Chondrocyte (in vitro differentiated cells): ENCODE results near the gene IRAG1. TPM values are rescaled to one million over a fixed set of nuclear protein-coding genes. Genes with fewer than 3 reads are reported as not detected.

Experiments used
- DNase-seq: peaks from one replicate; pipeline ENCODE4 v3.0.0; 2021; ENCODE audit warnings: mixed read lengths, low spot score
- H3K27ac Mint-ChIP-seq: one replicate; pipeline ENCODE4 v1.8.0; 2021; ENCODE audit warnings: mild to moderate bottlenecking, moderate library complexity, mixed read lengths; ENCODE audit not compliant: unreplicated experiment
- H3K27me3 Mint-ChIP-seq: 2 replicates; pipeline ENCODE4 v1.8.0; 2021; ENCODE audit warnings: low read depth, mixed read lengths
- H3K36me3 Mint-ChIP-seq: 2 replicates; pipeline ENCODE4 v1.8.0; 2021; ENCODE audit warnings: low read depth, mixed read lengths
- H3K4me1 Mint-ChIP-seq: 2 replicates; pipeline ENCODE4 v1.8.0; 2021; ENCODE audit warnings: low read depth, mild to moderate bottlenecking, mixed read lengths
- H3K4me3 Mint-ChIP-seq: one replicate; pipeline ENCODE4 v1.8.0; 2021; ENCODE audit warnings: mild to moderate bottlenecking, moderate library complexity, mixed read lengths; ENCODE audit not compliant: unreplicated experiment
- H3K9me3 Mint-ChIP-seq: 2 replicates; pipeline ENCODE4 v1.8.0; 2021; ENCODE audit warnings: low read depth, mixed read lengths
- CTCF ChIP-seq: fragments of 200-600 bp; sonication (generic); IDR thresholded peaks from 2 replicates; pipeline ENCODE4 v1.5.0; 2021; ENCODE audit warnings: antibody characterized with exemption, mild to moderate bottlenecking, moderate library complexity
- total RNA-seq: library from RNA; stranded (reverse); gene quantifications from 3 replicates; pipeline ENCODE4 v1.2.1, GENCODE V29; 2021

The IRAG1 gene
- total RNA-seq, 1 donor from 2014 or later, result 50.6 TPM

GRCh38 chr11:10679644-10680043 is 13.9 kb downstream of the IRAG1 start:
- no peaks in the 10 kb centered on the region for H3K27me3 Mint-ChIP-seq
- no peak for DNase-seq
- peaks cover 27% of the 10 kb centered on the region for H3K4me1 Mint-ChIP-seq
- no peak overlapping the region for H3K4me3 Mint-ChIP-seq
- H3K9me3 Mint-ChIP-seq, result no peaks in the 10 kb centered on the region
- TF ChIP-seq CTCF, result no peak
- peaks cover 10% of the 10 kb centered on the region for H3K36me3 Mint-ChIP-seq
- H3K27ac Mint-ChIP-seq, result no peak overlapping the region

DNA sequence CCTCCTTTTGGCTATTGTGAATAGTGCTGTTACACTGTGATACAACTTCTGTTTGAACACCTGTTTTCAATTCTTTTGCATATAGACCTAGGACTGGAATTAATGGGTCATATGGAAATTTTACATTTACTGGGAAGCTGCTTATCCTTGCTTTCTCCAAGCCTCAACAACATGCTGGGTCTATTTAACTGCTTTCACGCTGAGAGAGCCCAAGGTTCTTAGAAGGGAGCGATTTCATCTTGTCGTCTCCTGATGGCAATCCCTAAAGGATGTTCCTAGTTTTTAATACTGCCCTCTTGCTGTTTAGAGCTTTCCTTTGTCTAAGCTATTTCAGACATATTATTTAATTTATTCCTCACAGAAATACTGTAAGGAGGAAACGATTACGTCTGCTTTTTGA is 15.5 kb downstream of the IRAG1 start:
- H3K36me3 Mint-ChIP-seq, result peaks cover 10% of the 10 kb centered on the region
- TF ChIP-seq CTCF, result no peak
- DNase-seq, result no peak
- no peak overlapping the region for H3K27ac Mint-ChIP-seq
- H3K4me1 Mint-ChIP-seq, result peaks cover 42% of the 10 kb centered on the region
- no peaks in the 10 kb centered on the region for H3K27me3 Mint-ChIP-seq
- no peak overlapping the region for H3K4me3 Mint-ChIP-seq
- H3K9me3 Mint-ChIP-seq, result no peaks in the 10 kb centered on the region

GRCh38 chr11:10676919-10677318 is 16.6 kb downstream of the IRAG1 start:
- TF ChIP-seq CTCF, result no peak
- no peaks in the 10 kb centered on the region for H3K9me3 Mint-ChIP-seq
- H3K36me3 Mint-ChIP-seq, result peaks cover 10% of the 10 kb centered on the region
- H3K4me1 Mint-ChIP-seq, result peaks cover 44% of the 10 kb centered on the region
- peak overlapping the region; percentile 71 for H3K27ac Mint-ChIP-seq
- no peaks in the 10 kb centered on the region for H3K27me3 Mint-ChIP-seq
- no peak overlapping the region for H3K4me3 Mint-ChIP-seq
- DNase-seq, result no peak

DNA sequence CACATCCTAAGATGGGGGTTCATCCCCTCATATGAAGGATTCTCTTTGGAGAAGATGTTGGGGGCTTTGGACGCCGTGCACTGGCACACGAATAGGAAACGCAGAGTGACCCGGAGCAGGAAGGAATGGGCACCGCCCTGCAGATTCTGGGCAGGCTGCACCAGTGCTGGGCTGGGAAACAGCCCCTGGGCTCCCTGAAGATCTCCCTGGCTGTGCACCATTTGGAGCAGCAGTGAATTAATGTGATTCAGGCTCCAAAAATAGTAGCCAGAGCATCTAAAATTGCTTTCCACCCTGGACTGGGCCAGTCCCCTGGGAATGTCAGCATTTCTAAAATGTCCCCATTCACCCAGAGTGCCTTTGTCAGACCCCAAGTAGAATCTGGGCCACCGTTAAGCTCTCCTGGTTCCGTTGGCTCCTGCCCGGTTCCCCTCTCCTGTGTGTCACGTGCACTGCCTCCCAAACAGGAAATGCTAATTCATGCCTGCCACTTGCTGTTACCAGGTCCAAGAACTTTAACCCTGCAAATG is 18.6 kb downstream of the IRAG1 start:
- no peak for DNase-seq
- TF ChIP-seq CTCF, result no peak
- Mint-ChIP-seq H3K27ac (peak overlapping the region; percentile 90), H3K4me3 (peak overlapping the region; percentile 39), H3K9me3 (no peaks in the 10 kb centered on the region), H3K4me1 (peaks cover 46% of the 10 kb centered on the region), H3K27me3 (no peaks in the 10 kb centered on the region), H3K36me3 (peaks cover 7% of the 10 kb centered on the region)

GRCh38 chr11:10674440-10674855 is 19.1 kb downstream of the IRAG1 start:
- peaks cover 51% of the 10 kb centered on the region for H3K4me1 Mint-ChIP-seq
- H3K27ac Mint-ChIP-seq, result peak overlapping the region; percentile 90
- H3K4me3 Mint-ChIP-seq, result peak overlapping the region; percentile 39

More at GRCh38 chr11:10674440-10674855, 19.1 kb downstream of the IRAG1 start:
- no peak for TF ChIP-seq CTCF
- no peak for DNase-seq
- H3K36me3 Mint-ChIP-seq, result peaks cover 7% of the 10 kb centered on the region
- no peaks in the 10 kb centered on the region for H3K27me3 Mint-ChIP-seq
- H3K9me3 Mint-ChIP-seq, result no peaks in the 10 kb centered on the region
